ENCODE data around the gene EFHD2.
A peak's percentile ranks its signal among the peaks of the same experiment; 100 is the strongest.
"Not testable (repeated sequence)": the region's sequence is repeated elsewhere in the genome, so short reads cannot be mapped to it uniquely, and the experiment has no call there.

The EFHD2 gene

GRCh38 chr1:15409388-15410222, at the start of gene EFHD2:
TSS of gene EFHD2 (plus strand) at chr1:15409888. CDS start at chr1:15409972, 84 bp downstream.
- DNase-seq: peak; percentile 92

- no peak for DNase-seq
These were observed 49.0 kb upstream of the EFHD2 start for GRCh38 chr1:15360700-15361099.

GRCh38 chr1:15362096-15362736, 47.5 kb upstream of the EFHD2 start:
- no peak for DNase-seq

GRCh38 chr1:15362737-15363128, 47.0 kb upstream of the EFHD2 start:
- DNase-seq: no peak

GRCh38 chr1:15364740-15365139, 44.9 kb upstream of the EFHD2 start:
- no peak for DNase-seq

GRCh38 chr1:15368888-15369287, 40.8 kb upstream of the EFHD2 start:
- DNase-seq: no peak

- no peak for DNase-seq
These were observed 39.4 kb upstream of the EFHD2 start for GRCh38 chr1:15370268-15370667.

- DNase-seq: no peak
These were observed 38.7 kb upstream of the EFHD2 start for GRCh38 chr1:15370781-15371520.

GRCh38 chr1:15371610-15372545, 37.8 kb upstream of the EFHD2 start:
- DNase-seq: no peak

GRCh38 chr1:15378729-15379128, 31.0 kb upstream of the EFHD2 start:
- DNase-seq: no peak

- not testable (repeated sequence) for DNase-seq
These were observed 30.5 kb upstream of the EFHD2 start for GRCh38 chr1:15379151-15379550.

GRCh38 chr1:15380601-15381508, 28.8 kb upstream of the EFHD2 start:
- no peak for DNase-seq

- peak; percentile 93 for DNase-seq
These were observed 27.9 kb upstream of the EFHD2 start for GRCh38 chr1:15381805-15382204.

GRCh38 chr1:15382601-15383518, 26.8 kb upstream of the EFHD2 start:
- no peak for DNase-seq

- DNase-seq: no peak
These were observed 25.9 kb upstream of the EFHD2 start for GRCh38 chr1:15383810-15384209.

GRCh38 chr1:15384301-15384901, 25.3 kb upstream of the EFHD2 start:
- DNase-seq: no peak

GRCh38 chr1:15385420-15385819, 24.3 kb upstream of the EFHD2 start:
- no peak for DNase-seq

- no peak for DNase-seq
These were observed 23.4 kb upstream of the EFHD2 start for GRCh38 chr1:15386164-15386749.

- peak; percentile 60 for DNase-seq
These were observed 21.3 kb upstream of the EFHD2 start for GRCh38 chr1:15388201-15388880.
